ENCODE data around the gene SNED1. TPM values are rescaled to one million over a fixed set of nuclear protein-coding genes. Genes with fewer than 3 reads are reported as not detected.
A peak's percentile ranks its signal among the peaks of the same experiment; 100 is the strongest.

Gene SNED1
- total RNA-seq, 1 donor from 2014 or later = 19.4 TPM

DNA sequence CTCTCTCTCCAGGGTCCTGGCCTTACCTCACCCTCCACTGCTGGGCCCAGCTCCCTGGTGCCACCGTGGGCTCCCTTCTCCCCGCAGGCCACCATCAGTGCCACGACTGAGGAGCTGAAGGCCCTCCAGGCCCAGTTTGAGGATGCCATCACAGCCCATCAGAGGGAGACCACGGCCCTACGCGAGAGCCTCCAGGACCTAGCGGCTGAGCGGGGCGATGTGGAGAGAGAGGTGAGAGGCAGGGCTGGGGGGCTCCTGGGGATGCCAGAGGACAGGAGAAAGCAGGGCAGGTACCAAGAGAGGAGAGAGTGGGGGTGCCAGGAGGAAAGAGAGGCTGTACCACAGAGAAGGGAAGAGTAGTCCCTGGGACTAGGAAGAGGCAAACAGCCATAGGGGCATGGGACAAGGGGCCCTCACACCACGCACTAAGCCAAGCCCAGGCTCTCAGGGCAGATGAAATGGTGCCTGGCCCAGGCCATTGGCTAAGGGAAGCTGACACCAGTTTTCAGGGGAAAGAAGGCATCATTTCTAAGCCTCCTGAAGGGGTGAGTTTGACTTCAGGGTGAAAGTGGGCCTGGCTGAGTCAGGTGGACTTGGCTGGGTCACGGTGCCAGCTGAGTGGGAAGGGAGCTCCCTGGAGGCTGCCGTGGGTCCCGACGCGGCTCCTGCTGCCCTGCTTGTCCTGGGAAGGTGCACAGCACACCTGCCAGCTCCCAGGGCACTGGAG lies 39.0 kb upstream of the SNED1 start:
- Mint-ChIP-seq H3K4me3 (ENCODE audit: unreplicated experiment) (no peak overlapping the region), H3K4me1 (ENCODE audit: unreplicated experiment) (peaks cover 20% of the 10 kb centered on the region), H3K9me3 (ENCODE audit: unreplicated experiment) (no peaks in the 10 kb centered on the region), H3K27ac (ENCODE audit: unreplicated experiment) (no peak overlapping the region), H3K27me3 (ENCODE audit: unreplicated experiment) (peaks cover 15% of the 10 kb centered on the region), H3K36me3 (ENCODE audit: unreplicated experiment) (no peaks in the 10 kb centered on the region)
- TF ChIP-seq CTCF (IDR thresholded peaks at IDR 0.05) = no peak
- DNase-seq (ENCODE audit: extremely low spot score, unreplicated experiment) = peak; percentile 78

GRCh38 chr2:240959941-240960308 lies 38.5 kb upstream of the SNED1 start:
- H3K4me3 Mint-ChIP-seq (ENCODE audit: unreplicated experiment) = no peak overlapping the region
- peak; percentile 74 for DNase-seq (ENCODE audit: extremely low spot score, unreplicated experiment)
- no peak for TF ChIP-seq CTCF (IDR thresholded peaks at IDR 0.05)

GRCh38 chr2:240960309-240960970 lies 38.0 kb upstream of the SNED1 start:
- Mint-ChIP-seq H3K27me3 (ENCODE audit: unreplicated experiment) (peaks cover 5% of the 10 kb centered on the region), H3K27ac (ENCODE audit: unreplicated experiment) (no peak overlapping the region), H3K9me3 (ENCODE audit: unreplicated experiment) (no peaks in the 10 kb centered on the region), H3K4me3 (ENCODE audit: unreplicated experiment) (no peak overlapping the region), H3K4me1 (ENCODE audit: unreplicated experiment) (peaks cover 20% of the 10 kb centered on the region), H3K36me3 (ENCODE audit: unreplicated experiment) (no peaks in the 10 kb centered on the region)
- DNase-seq (ENCODE audit: extremely low spot score, unreplicated experiment) = peak; percentile 85
- TF ChIP-seq CTCF (IDR thresholded peaks at IDR 0.05) = no peak

More at GRCh38 chr2:240959941-240960308, 38.5 kb upstream of the SNED1 start:
- Mint-ChIP-seq H3K9me3 (ENCODE audit: unreplicated experiment) (no peaks in the 10 kb centered on the region), H3K36me3 (ENCODE audit: unreplicated experiment) (no peaks in the 10 kb centered on the region), H3K4me1 (ENCODE audit: unreplicated experiment) (peaks cover 20% of the 10 kb centered on the region), H3K27me3 (ENCODE audit: unreplicated experiment) (peaks cover 10% of the 10 kb centered on the region), H3K27ac (ENCODE audit: unreplicated experiment) (no peak overlapping the region)

GRCh38 chr2:240960971-240961876 lies 37.2 kb upstream of the SNED1 start:
- DNase-seq (ENCODE audit: extremely low spot score, unreplicated experiment) = peak; percentile 66
- H3K9me3 Mint-ChIP-seq (ENCODE audit: unreplicated experiment) = no peaks in the 10 kb centered on the region
- H3K36me3 Mint-ChIP-seq (ENCODE audit: unreplicated experiment) = no peaks in the 10 kb centered on the region
- no peak overlapping the region for H3K4me3 Mint-ChIP-seq (ENCODE audit: unreplicated experiment)
- no peak overlapping the region for H3K27ac Mint-ChIP-seq (ENCODE audit: unreplicated experiment)
- peaks cover 20% of the 10 kb centered on the region for H3K4me1 Mint-ChIP-seq (ENCODE audit: unreplicated experiment)
- H3K27me3 Mint-ChIP-seq (ENCODE audit: unreplicated experiment) = peaks cover 5% of the 10 kb centered on the region
- TF ChIP-seq CTCF (IDR thresholded peaks at IDR 0.05) = no peak

All from osteocyte (in vitro differentiated cells).